DND-41 (cell line): ENCODE measurements around the gene EGFL7.

Experiments
- ATAC-seq: fragments of 200-7000 bp; cut with Tn5 transposase; 3 replicates; pipeline ENCODE4 v1.9.1; 2021; ENCODE audit warnings: low read depth; ENCODE audit not compliant: insufficient read depth
- DNase-seq: peaks from one replicate; pipeline ENCODE4 v3.0.0-alpha.2; 2020
- H2AFZ ChIP-seq: 2 replicates; pipeline ENCODE4 v1.6.0; 2012; ENCODE audit warnings: low read depth, low read length
- H3K27ac ChIP-seq: 2 replicates; pipeline ENCODE4 v1.5.1; 2012; ENCODE audit warnings: low read length, inconsistent platforms
- H3K27me3 ChIP-seq: fragments of 200-600 bp; sonication (generic); 2 replicates; pipeline ENCODE4 v1.6.0; 2012; ENCODE audit warnings: low read length, mild to moderate bottlenecking, inconsistent platforms; ENCODE audit not compliant: insufficient read depth, poor library complexity
- H3K36me3 ChIP-seq: 2 replicates; pipeline ENCODE4 v1.5.1; 2012; ENCODE audit warnings: low read length, inconsistent platforms; ENCODE audit not compliant: insufficient read depth
- H3K4me1 ChIP-seq: 2 replicates; pipeline ENCODE4 v1.5.1; 2012; ENCODE audit warnings: mild to moderate bottlenecking, low read length; ENCODE audit not compliant: insufficient read depth
- H3K4me2 ChIP-seq: 2 replicates; pipeline ENCODE4 v1.6.0; 2012; ENCODE audit warnings: mild to moderate bottlenecking, moderate library complexity, low read length, inconsistent platforms; ENCODE audit not compliant: insufficient read depth
- H3K4me3 ChIP-seq, 2 experiments: fragments of 200-600 bp in 1 of 2; shearing (Covaris generic) in 1 of 2; 2 replicates each; pipeline ENCODE4 v1.5.1; 2012 to 2016; ENCODE audit warnings: inconsistent platforms in 2 of 2, low read length in 2 of 2, mild to moderate bottlenecking in 2 of 2, low read depth in 1 of 2, moderate library complexity in 1 of 2
- H3K79me2 ChIP-seq: 2 replicates; pipeline ENCODE4 v1.6.0; 2012; ENCODE audit warnings: low read length, inconsistent platforms; ENCODE audit not compliant: insufficient read depth
- H3K9ac ChIP-seq: 2 replicates; pipeline ENCODE4 v1.6.0; 2012; ENCODE audit warnings: low read depth, mild to moderate bottlenecking, inconsistent platforms, low read length, moderate library complexity
- H3K9me3 ChIP-seq: 2 replicates; pipeline ENCODE4 v1.5.1; 2012; ENCODE audit warnings: low read length, moderate library complexity, mild to moderate bottlenecking, inconsistent platforms; ENCODE audit not compliant: insufficient read depth, severe bottlenecking
- H4K20me1 ChIP-seq: 2 replicates; pipeline ENCODE4 v1.6.0; 2012; ENCODE audit warnings: low read length; ENCODE audit not compliant: insufficient read depth
- CTCF ChIP-seq: IDR thresholded peaks from 2 replicates; pipeline ENCODE4 v1.5.1; 2012; ENCODE audit warnings: borderline replicate concordance, low read length, moderate library complexity, mild to moderate bottlenecking; ENCODE audit not compliant: poor library complexity, severe bottlenecking; ENCODE audit errors: extremely low read depth
- EZH2 ChIP-seq: IDR thresholded peaks from 3 replicates; pipeline ENCODE4 v1.6.1; 2012; ENCODE audit warnings: borderline replicate concordance, low read depth, mild to moderate bottlenecking, moderate library complexity, low read length, inconsistent platforms; ENCODE audit not compliant: severe bottlenecking

EGFL7 gene

GRCh38 chr9:136697821-136698526, 35.3 kb downstream of the EGFL7 start:
- H3K4me1 ChIP-seq = no peaks in the 10 kb centered on the region
- H3K79me2 ChIP-seq = no peaks in the 10 kb centered on the region
- no peaks in the 10 kb centered on the region for H4K20me1 ChIP-seq
- H3K9me3 ChIP-seq = no peaks in the 10 kb centered on the region
- ATAC-seq (no peak), DNase-seq (no peak)
- TF ChIP-seq CTCF (no peak), EZH2 (no peak)
- H2AFZ ChIP-seq = no peak overlapping the region
- H3K36me3 ChIP-seq = no peaks in the 10 kb centered on the region
- no peak overlapping the region for H3K9ac ChIP-seq
- no peak overlapping the region for H3K4me2 ChIP-seq
- H3K27ac ChIP-seq = no peak overlapping the region
- H3K27me3 ChIP-seq = peaks cover 8% of the 10 kb centered on the region
- H3K4me3 ChIP-seq = no peak overlapping the region

- no peak overlapping the region for H3K4me2 ChIP-seq
- peaks cover 8% of the 10 kb centered on the region for H3K27me3 ChIP-seq
- ATAC-seq = no peak
- H2AFZ ChIP-seq = no peak overlapping the region
- no peak for DNase-seq
- H3K27ac ChIP-seq = no peak overlapping the region
- H3K79me2 ChIP-seq = no peaks in the 10 kb centered on the region
- no peaks in the 10 kb centered on the region for H3K36me3 ChIP-seq
- no peak overlapping the region for H3K9ac ChIP-seq
- no peak overlapping the region for H3K4me3 ChIP-seq
- H4K20me1 ChIP-seq = no peaks in the 10 kb centered on the region
- TF ChIP-seq EZH2 (no peak), CTCF (no peak)
- peaks cover 4% of the 10 kb centered on the region; the same call in 1 of the 2 replicates for H3K4me1 ChIP-seq
- no peaks in the 10 kb centered on the region for H3K9me3 ChIP-seq
Observed at GRCh38 chr9:136698635-136699246, 36.0 kb downstream of the EGFL7 start.

GRCh38 chr9:136700304-136700703, 37.6 kb downstream of the EGFL7 start:
- peaks cover 8% of the 10 kb centered on the region for H3K27me3 ChIP-seq
- no peak overlapping the region for H3K9ac ChIP-seq
- TF ChIP-seq CTCF (no peak), EZH2 (no peak)
- no peak for DNase-seq
- H3K4me2 ChIP-seq = no peak overlapping the region
- no peak overlapping the region for H3K27ac ChIP-seq
- no peak overlapping the region for H2AFZ ChIP-seq
- H3K79me2 ChIP-seq = no peaks in the 10 kb centered on the region
- H4K20me1 ChIP-seq = no peaks in the 10 kb centered on the region
- no peaks in the 10 kb centered on the region for H3K36me3 ChIP-seq
- ATAC-seq = no peak
- no peaks in the 10 kb centered on the region for H3K9me3 ChIP-seq
- peaks cover 4% of the 10 kb centered on the region; the same call in 1 of the 2 replicates for H3K4me1 ChIP-seq
- H3K4me3 ChIP-seq = no peak overlapping the region
